ENCODE data around the gene OR1D5. TPM values are rescaled to one million over a fixed set of nuclear protein-coding genes. Genes with fewer than 3 reads are reported as not detected.

OR1D5 gene
- total RNA-seq, 2 experiments from 2014 or later, result not detected

- ChIA-PET CTCF (no interaction called here), POLR2A (no interaction called here)
- Histone ChIP-seq H3K27me3 (ENCODE audit: control insufficient read depth in 1 of 2, insufficient read depth in 2 of 2, low read length in 2 of 2) (no peaks in the 10 kb centered on the region), H3K4me1 (ENCODE audit: insufficient read depth, low read length) (no peaks in the 10 kb centered on the region), H3K27ac (ENCODE audit: low read depth in 1 of 2, low read length in 2 of 2) (no peak overlapping the region), H3K4me3 (ENCODE audit: low read length) (no peak overlapping the region), H3K36me3 (ENCODE audit: insufficient read depth, low read length) (peaks cover 58% of the 10 kb centered on the region), H3K9me3 (ENCODE audit: control insufficient read depth in 1 of 2, insufficient read depth in 1 of 2, low read length in 2 of 2) (no peaks in the 10 kb centered on the region)
- DNase-seq (peak in 1 of 14 experiments; percentile 10), ATAC-seq (ENCODE audit: poor library complexity) (no peak)
- Mint-ChIP-seq H3K27me3 (no peaks in the 10 kb centered on the region), H3K4me3 (no peak overlapping the region), H3K4me1 (ENCODE audit: low read depth) (no peaks in the 10 kb centered on the region), H3K36me3 (ENCODE audit: low read depth) (peaks cover 56% of the 10 kb centered on the region), H3K27ac (no peak overlapping the region), H3K9me3 (no peaks in the 10 kb centered on the region)
- TF ChIP-seq, protein P1, sequence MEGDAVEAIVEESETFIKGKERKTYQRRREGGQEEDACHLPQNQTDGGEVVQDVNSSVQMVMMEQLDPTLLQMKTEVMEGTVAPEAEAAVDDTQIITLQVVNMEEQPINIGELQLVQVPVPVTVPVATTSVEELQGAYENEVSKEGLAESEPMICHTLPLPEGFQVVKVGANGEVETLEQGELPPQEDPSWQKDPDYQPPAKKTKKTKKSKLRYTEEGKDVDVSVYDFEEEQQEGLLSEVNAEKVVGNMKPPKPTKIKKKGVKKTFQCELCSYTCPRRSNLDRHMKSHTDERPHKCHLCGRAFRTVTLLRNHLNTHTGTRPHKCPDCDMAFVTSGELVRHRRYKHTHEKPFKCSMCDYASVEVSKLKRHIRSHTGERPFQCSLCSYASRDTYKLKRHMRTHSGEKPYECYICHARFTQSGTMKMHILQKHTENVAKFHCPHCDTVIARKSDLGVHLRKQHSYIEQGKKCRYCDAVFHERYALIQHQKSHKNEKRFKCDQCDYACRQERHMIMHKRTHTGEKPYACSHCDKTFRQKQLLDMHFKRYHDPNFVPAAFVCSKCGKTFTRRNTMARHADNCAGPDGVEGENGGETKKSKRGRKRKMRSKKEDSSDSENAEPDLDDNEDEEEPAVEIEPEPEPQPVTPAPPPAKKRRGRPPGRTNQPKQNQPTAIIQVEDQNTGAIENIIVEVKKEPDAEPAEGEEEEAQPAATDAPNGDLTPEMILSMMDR (IDR thresholded peaks at IDR 0.05), result no peak
- intact Hi-C loops (cut with DNase I, micrococcal nuclease), result no loop called here
Measured at GRCh38 chr17:3029213-3029913, 34.0 kb downstream of the OR1D5 start.

GRCh38 chr17:3027786-3028532 is 35.4 kb downstream of the OR1D5 start:
- no peak overlapping the region for H3K27ac Mint-ChIP-seq
- POLR2A ChIA-PET, result no interaction called here
- DNase-seq (peak in 1 of 14 experiments; percentile 0), ATAC-seq (ENCODE audit: poor library complexity) (no peak)
- H3K27ac ChIP-seq (ENCODE audit: low read depth in 1 of 2, low read length in 2 of 2), result no peak overlapping the region
- TF ChIP-seq, protein P1 (IDR thresholded peaks at IDR 0.05), result no peak
- CTCF ChIA-PET, result no interaction called here
- no peaks in the 10 kb centered on the region for H3K4me1 ChIP-seq (ENCODE audit: insufficient read depth, low read length)
- no peaks in the 10 kb centered on the region for H3K27me3 Mint-ChIP-seq
- no peak overlapping the region for H3K4me3 ChIP-seq (ENCODE audit: low read length)
- intact Hi-C loops (cut with DNase I, micrococcal nuclease), result no loop called here
- H3K4me1 Mint-ChIP-seq (ENCODE audit: low read depth), result no peaks in the 10 kb centered on the region
- H3K4me3 Mint-ChIP-seq, result no peak overlapping the region
- peaks cover 59% of the 10 kb centered on the region for H3K36me3 ChIP-seq (ENCODE audit: insufficient read depth, low read length)
- H3K27me3 ChIP-seq (ENCODE audit: control insufficient read depth in 1 of 2, insufficient read depth in 2 of 2, low read length in 2 of 2), result no peaks in the 10 kb centered on the region
- H3K36me3 Mint-ChIP-seq (ENCODE audit: low read depth), result peaks cover 63% of the 10 kb centered on the region
- no peaks in the 10 kb centered on the region for H3K9me3 ChIP-seq (ENCODE audit: control insufficient read depth in 1 of 2, insufficient read depth in 1 of 2, low read length in 2 of 2)
- H3K9me3 Mint-ChIP-seq, result no peaks in the 10 kb centered on the region

DNA sequence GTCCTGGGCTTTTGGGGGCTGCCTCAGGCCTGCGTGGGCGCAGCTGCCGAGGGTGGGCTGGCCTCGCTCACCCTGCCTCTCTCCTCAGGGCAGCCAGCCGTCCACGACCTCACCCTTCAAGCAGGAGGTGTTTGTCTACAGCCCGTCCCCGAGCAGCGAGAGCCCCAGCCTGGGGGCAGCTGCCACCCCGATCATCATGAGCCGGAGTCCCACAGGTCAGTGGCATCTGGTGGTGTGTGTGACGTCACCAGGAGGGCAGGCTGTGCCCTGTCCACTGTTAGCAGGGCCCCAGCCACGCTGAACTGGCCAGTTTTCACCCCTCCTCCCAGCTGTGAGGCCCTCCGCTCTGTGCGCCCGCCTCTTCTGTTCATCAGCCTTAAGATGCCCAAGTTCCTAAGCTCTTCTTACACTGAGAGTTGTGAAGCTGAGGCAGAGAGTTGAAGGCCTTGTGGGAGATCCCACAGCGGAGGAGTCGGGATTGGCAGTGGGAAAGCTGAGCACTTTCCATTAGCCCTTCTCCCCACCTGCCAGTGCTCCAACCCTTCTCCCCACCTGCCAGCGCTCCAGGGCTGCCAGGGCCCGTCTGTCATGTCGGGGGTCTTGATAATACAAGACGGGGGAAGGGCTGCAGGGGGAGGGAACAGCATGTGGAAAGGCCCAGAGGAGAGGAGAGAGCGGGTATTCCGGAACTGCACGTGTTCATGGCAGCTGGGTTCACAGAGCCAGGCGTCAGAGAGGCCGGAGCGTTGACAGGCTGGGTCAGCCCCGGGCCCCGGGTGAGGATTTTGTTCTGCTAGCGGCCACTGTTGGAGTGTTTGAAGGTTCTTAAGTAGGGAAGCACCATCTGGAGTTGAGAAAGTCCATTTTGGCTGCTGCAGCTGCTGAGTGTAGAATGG is 36.3 kb downstream of the OR1D5 start:
- Histone ChIP-seq H3K27me3 (ENCODE audit: control insufficient read depth in 1 of 2, insufficient read depth in 2 of 2, low read length in 2 of 2) (no peaks in the 10 kb centered on the region), H3K27ac (ENCODE audit: low read depth in 1 of 2, low read length in 2 of 2) (no peak overlapping the region), H3K4me1 (ENCODE audit: insufficient read depth, low read length) (no peaks in the 10 kb centered on the region), H3K36me3 (ENCODE audit: insufficient read depth, low read length) (peaks cover 64% of the 10 kb centered on the region), H3K9me3 (ENCODE audit: control insufficient read depth in 1 of 2, insufficient read depth in 1 of 2, low read length in 2 of 2) (no peaks in the 10 kb centered on the region), H3K4me3 (ENCODE audit: low read length) (no peak overlapping the region)
- Mint-ChIP-seq H3K36me3 (ENCODE audit: low read depth) (peaks cover 72% of the 10 kb centered on the region), H3K27me3 (no peaks in the 10 kb centered on the region), H3K9me3 (no peaks in the 10 kb centered on the region), H3K27ac (no peak overlapping the region), H3K4me1 (ENCODE audit: low read depth) (no peaks in the 10 kb centered on the region), H3K4me3 (no peak overlapping the region)
- CTCF ChIA-PET, result no interaction called here
- POLR2A ChIA-PET, result no interaction called here
- ATAC-seq (ENCODE audit: poor library complexity) (no peak), DNase-seq (peak in 1 of 14 experiments; percentile 7)
- intact Hi-C loops (cut with DNase I, micrococcal nuclease), result no loop called here
- TF ChIP-seq, protein P1 (IDR thresholded peaks at IDR 0.05), result no peak

All from CD4-positive, alpha-beta T cell (primary cell).